ENCODE data around the gene SCRG1.

SCRG1 gene

GRCh38 chr4:173357939-173358338, 41.0 kb downstream of the SCRG1 start:
- FAIRE-seq = no peak

- FAIRE-seq = no peak
Observed at GRCh38 chr4:173347467-173347866, 51.4 kb downstream of the SCRG1 start.

DNA sequence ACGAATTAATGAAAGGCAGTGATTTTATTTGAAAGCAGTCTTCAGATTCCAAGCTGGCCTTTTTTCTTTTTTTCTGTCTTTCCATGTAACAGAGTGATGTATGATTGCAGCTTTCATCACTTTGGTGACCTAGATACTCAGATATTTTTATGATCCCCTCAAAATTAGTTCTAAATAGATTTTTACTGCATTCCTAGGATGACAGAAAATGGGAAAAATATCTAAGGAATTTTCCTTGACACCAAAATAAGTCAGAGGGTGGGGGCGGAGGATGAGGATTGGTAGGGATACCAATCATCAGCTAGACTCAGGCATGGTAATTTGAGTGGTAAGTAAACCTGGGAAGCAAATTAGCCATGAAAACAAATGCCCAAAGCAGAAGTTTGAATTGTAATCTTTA, 52.8 kb downstream of the SCRG1 start:
- no peak for FAIRE-seq

DNA sequence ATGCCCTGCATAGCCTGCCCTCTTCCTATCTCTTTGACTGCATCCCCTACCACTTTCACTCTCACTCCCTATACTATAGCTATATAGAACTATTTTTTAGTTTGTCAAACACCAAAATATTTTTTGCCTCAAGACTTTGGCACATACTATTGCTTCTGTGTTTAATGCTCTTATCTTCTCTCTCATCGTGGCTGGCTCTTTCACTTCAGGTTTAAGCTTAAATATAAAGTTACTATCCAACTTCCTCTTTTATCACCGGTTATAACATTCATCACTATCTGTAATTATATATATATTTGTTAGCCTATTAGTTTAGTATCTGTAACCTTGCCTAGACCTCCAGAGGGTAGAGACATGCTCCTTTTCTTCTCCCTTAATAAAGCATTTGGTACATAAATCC, 53.3 kb downstream of the SCRG1 start:
- FAIRE-seq = no peak

GRCh38 chr4:173343832-173344397, 55.0 kb downstream of the SCRG1 start:
- no peak for FAIRE-seq

GRCh38 chr4:173337463-173337862, 61.5 kb downstream of the SCRG1 start:
- no peak for FAIRE-seq

DNA sequence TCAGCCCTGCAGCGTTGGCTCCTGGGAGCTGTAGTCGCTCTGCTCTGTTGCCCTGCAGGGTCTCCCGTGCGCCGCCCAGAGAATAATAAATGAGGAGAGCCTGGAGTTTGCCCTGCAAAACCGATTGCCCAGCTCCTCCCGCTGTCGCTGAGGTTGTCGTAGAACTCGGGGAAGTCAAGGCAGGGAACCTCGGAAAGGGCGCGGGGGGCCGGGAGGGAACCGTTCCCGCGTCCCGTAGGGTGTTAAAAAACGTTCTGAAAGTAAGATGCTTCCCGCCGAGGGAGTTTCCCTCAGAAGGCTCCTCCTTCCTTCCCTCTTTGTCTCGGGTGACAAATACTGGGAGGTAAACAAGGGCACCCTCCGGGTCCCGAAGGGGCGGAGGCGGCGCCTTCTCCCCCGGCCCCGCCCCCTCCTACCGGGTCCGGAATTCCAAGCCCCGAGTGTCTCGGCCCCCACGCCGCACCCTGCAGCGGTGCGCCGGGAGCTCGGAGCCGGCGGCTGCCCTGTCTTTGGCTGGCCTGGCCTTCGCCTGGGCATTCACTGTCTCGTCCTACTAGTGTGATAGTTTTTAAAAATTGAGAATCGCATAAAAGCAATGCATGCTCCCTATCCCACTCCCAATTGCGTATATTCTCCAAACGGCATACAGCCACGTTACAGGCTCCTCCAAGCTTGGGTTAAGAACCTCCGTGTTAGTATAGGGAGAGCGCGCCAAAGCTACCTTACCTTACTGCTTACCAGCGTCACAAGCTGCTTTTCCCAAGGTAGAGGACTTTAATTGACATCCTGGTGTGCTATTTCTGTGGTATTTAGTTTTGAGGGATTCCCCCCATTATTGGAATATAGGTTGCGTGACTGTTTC, 63.8 kb downstream of the SCRG1 start:
- FAIRE-seq = no peak
